Measurements from ENCODE around the gene MCOLN1. TPM values are rescaled to one million over a fixed set of nuclear protein-coding genes. Genes with fewer than 3 reads are reported as not detected.
A peak's percentile ranks its signal among the peaks of the same experiment; 100 is the strongest.

The MCOLN1 gene
- polyA plus RNA-seq, 1 donor (not counting 4 experiments of a cell fraction or from before 2014, with no cell fraction given) = 14.0 TPM

DNA sequence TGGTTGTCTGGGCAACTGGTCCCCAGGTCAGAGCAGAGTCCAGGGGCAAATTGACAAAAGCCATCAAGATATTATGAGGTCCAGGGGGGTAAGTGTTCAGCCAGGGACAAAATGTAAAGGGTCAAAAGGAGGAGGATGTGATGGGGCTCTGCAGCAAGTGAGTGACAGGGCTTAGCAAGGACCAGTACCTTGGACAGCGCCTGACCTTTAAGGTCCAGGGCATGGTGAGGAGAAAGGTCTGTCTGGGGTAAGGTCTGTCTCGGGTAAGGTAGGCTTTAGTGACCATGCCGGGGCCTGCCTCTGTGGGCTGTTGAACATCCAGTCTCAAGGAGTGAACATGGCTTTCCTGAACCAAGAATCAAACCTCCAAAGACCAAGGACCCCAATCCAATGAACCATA, 12.8 kb upstream of the MCOLN1 start:
- H3K27ac ChIP-seq (ENCODE audit: control insufficient read depth, insufficient read depth, low read length) = no peak overlapping the region
- no peaks in the 10 kb centered on the region for H3K9me1 ChIP-seq (ENCODE audit: control insufficient read depth, extremely low read depth, insufficient read depth, low read length)
- dilution Hi-C loops (cut with MboI; ENCODE audit: extremely low pct_ligation_motif_present, low sequenced_read_pairs) = no loop called here
- TF ChIP-seq EZH2 (IDR thresholded peaks at IDR 0.05; ENCODE audit: low read length) = no peak
- TF ChIP-seq, protein P1, sequence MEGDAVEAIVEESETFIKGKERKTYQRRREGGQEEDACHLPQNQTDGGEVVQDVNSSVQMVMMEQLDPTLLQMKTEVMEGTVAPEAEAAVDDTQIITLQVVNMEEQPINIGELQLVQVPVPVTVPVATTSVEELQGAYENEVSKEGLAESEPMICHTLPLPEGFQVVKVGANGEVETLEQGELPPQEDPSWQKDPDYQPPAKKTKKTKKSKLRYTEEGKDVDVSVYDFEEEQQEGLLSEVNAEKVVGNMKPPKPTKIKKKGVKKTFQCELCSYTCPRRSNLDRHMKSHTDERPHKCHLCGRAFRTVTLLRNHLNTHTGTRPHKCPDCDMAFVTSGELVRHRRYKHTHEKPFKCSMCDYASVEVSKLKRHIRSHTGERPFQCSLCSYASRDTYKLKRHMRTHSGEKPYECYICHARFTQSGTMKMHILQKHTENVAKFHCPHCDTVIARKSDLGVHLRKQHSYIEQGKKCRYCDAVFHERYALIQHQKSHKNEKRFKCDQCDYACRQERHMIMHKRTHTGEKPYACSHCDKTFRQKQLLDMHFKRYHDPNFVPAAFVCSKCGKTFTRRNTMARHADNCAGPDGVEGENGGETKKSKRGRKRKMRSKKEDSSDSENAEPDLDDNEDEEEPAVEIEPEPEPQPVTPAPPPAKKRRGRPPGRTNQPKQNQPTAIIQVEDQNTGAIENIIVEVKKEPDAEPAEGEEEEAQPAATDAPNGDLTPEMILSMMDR (optimal IDR thresholded peaks at IDR 0.05 in 1 of 3, IDR thresholded peaks at IDR 0.05 in 1 of 3, conservative IDR thresholded peaks at IDR 0.05 in 1 of 3; ENCODE audit: extremely low read depth in 1 of 3, insufficient read depth in 2 of 3, low read length in 3 of 3) = no peak
- no peak overlapping the region for H3K9ac ChIP-seq (ENCODE audit: control insufficient read depth, extremely low read depth, insufficient read depth, low read length)
- FAIRE-seq = no peak
- H3K4me3 ChIP-seq (ENCODE audit: control insufficient read depth in 2 of 3, extremely low read depth in 1 of 3, insufficient read depth in 2 of 3, low read depth in 1 of 3, low read length in 3 of 3) = no peak overlapping the region
- no peaks in the 10 kb centered on the region for H3K9me3 ChIP-seq (ENCODE audit: control insufficient read depth, low read depth, low read length)
- no peak overlapping the region for H2AFZ ChIP-seq (ENCODE audit: control insufficient read depth, low read length)
- H3K79me2 ChIP-seq (ENCODE audit: control insufficient read depth, insufficient read depth, low read length) = no peaks in the 10 kb centered on the region
- no peak for DNase-seq (ENCODE audit: low read depth, low spot score)
- H4K20me1 ChIP-seq (ENCODE audit: control insufficient read depth, extremely low read depth, insufficient read depth, low read length) = no peaks in the 10 kb centered on the region
- no peaks in the 10 kb centered on the region for H3K27me3 ChIP-seq (ENCODE audit: control insufficient read depth, extremely low read depth, insufficient read depth, low read length)
- peaks cover 8% of the 10 kb centered on the region for H3K4me1 ChIP-seq (ENCODE audit: control insufficient read depth, extremely low read depth, insufficient read depth, low read length)
- no peaks in the 10 kb centered on the region for H3K36me3 ChIP-seq (ENCODE audit: control insufficient read depth in 2 of 2, extremely low read depth in 1 of 2, insufficient read depth in 2 of 2, low read length in 2 of 2)
- no peak overlapping the region for H3K4me2 ChIP-seq (ENCODE audit: control insufficient read depth, extremely low read depth, insufficient read depth, low read depth, low read length)

GRCh38 chr19:7512400-7512851, 10.0 kb upstream of the MCOLN1 start:
- H3K36me3 ChIP-seq (ENCODE audit: control insufficient read depth in 2 of 2, extremely low read depth in 1 of 2, insufficient read depth in 2 of 2, low read length in 2 of 2) = no peaks in the 10 kb centered on the region
- H3K9me3 ChIP-seq (ENCODE audit: control insufficient read depth, low read depth, low read length) = no peaks in the 10 kb centered on the region
- dilution Hi-C loops (cut with MboI; ENCODE audit: extremely low pct_ligation_motif_present, low sequenced_read_pairs) = no loop called here
- H3K27ac ChIP-seq (ENCODE audit: control insufficient read depth, insufficient read depth, low read length) = peak overlapping the region; percentile 6
- H3K9me1 ChIP-seq (ENCODE audit: control insufficient read depth, extremely low read depth, insufficient read depth, low read length) = no peaks in the 10 kb centered on the region
- H3K4me3 ChIP-seq (ENCODE audit: control insufficient read depth in 2 of 3, extremely low read depth in 1 of 3, insufficient read depth in 2 of 3, low read depth in 1 of 3, low read length in 3 of 3) = no peak overlapping the region
- H2AFZ ChIP-seq (ENCODE audit: control insufficient read depth, low read length) = peak overlapping the region; percentile 11
- no peak overlapping the region for H3K9ac ChIP-seq (ENCODE audit: control insufficient read depth, extremely low read depth, insufficient read depth, low read length)
- FAIRE-seq = peak; percentile 83
- TF ChIP-seq, protein P1 (optimal IDR thresholded peaks at IDR 0.05 in 1 of 3, IDR thresholded peaks at IDR 0.05 in 1 of 3, conservative IDR thresholded peaks at IDR 0.05 in 1 of 3; ENCODE audit: extremely low read depth in 1 of 3, insufficient read depth in 2 of 3, low read length in 3 of 3) = no peak
- no peak for TF ChIP-seq EZH2 (IDR thresholded peaks at IDR 0.05; ENCODE audit: low read length)
- H3K79me2 ChIP-seq (ENCODE audit: control insufficient read depth, insufficient read depth, low read length) = no peaks in the 10 kb centered on the region
- no peak for DNase-seq (ENCODE audit: low read depth, low spot score)
- H3K4me2 ChIP-seq (ENCODE audit: control insufficient read depth, extremely low read depth, insufficient read depth, low read depth, low read length) = peak overlapping the region; percentile 35
- H4K20me1 ChIP-seq (ENCODE audit: control insufficient read depth, extremely low read depth, insufficient read depth, low read length) = no peaks in the 10 kb centered on the region
- H3K27me3 ChIP-seq (ENCODE audit: control insufficient read depth, extremely low read depth, insufficient read depth, low read length) = no peaks in the 10 kb centered on the region
- peaks cover 13% of the 10 kb centered on the region for H3K4me1 ChIP-seq (ENCODE audit: control insufficient read depth, extremely low read depth, insufficient read depth, low read length)

All from keratinocyte (primary cell).